Activated CD4-positive, alpha-beta T cell treated with anti-CD3 and anti-CD28 coated beads, Interleukin-2, amount 50 U/mL, for 24 hours (primary cell): ENCODE measurements around the gene IMMT.

Source experiments
- DNase-seq, 2 donors: peaks; one replicate each; pipeline ENCODE4 v3.0.0-alpha.2; 2020; ENCODE audit warnings: low read depth in 1 of 2, low spot score in 1 of 2

IMMT gene

DNA sequence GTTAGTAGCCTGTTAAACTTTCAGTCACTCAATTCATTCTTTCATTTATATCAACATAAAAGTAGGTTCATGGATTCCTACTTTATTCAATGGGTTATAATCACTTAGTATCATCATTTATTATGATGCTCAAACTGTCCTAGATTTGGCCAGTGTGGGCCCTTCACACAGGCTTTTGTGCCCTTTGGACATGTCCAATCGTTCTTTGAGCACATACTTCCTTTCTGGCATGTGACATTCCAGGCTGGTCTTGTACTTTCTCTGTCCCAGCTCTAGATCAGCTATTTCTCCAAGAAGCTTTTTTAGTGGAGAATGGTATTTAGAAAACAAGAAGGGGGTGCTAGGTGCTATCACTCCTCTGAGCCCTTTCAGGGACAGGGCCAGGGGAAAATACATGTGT, 101.0 kb downstream of the IMMT start:
- DNase-seq, result no peak
